ENCODE data around the gene EPHA5.

The EPHA5 gene

DNA sequence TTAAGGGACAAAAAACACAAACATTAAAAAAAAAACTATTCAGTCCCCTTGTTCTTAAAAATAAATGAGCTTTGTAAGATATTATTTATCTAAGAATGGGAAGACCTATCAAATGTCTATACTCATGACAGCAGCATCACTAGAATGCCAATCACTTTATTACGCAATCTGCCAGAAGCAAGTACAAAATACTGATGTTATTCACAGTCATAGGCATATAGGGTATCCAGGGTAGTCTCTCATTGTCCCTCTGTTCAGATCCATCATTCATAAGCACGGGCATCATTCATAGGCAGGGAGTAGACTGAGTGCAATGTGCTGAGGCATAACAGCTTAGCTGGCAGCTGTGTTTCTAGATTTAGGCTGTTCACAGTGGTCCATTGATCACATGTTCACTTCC is 109.1 kb downstream of the EPHA5 start:
- peak; percentile 39; the same call in 1 of the 2 replicates for TF ChIP-seq CEBPB (IDR thresholded peaks at IDR 0.05)
- no peak for TF ChIP-seq EP300 (IDR thresholded peaks at IDR 0.05; ENCODE audit: borderline replicate concordance)

DNA sequence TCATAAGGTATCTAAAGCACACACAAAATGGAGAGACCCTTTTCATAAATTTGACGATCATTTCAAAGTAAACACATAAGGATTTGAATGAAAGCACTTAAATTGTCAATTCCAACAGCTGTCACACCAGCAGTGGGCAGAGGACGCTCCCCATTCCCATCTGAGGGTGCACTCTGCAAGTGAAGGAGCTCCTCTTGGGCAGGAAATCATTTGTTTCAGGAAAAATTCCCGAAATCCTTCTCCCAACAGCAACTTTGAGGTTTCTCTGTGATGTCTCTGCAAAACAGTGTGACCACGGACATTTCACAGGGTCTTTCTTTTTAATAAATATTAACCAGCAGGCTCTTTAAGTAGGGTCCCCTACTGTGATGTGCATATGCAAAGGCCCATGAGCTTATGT is 111.0 kb downstream of the EPHA5 start:
- TF ChIP-seq TAF1 (IDR thresholded peaks at IDR 0.05; ENCODE audit: low read depth) (no peak), NFIC (IDR thresholded peaks at IDR 0.05) (no peak), TCF12 (IDR thresholded peaks at IDR 0.05; ENCODE audit: low read depth) (no peak), RAD21 (IDR thresholded peaks at IDR 0.05; ENCODE audit: low read depth) (no peak), EGR1 (IDR thresholded peaks at IDR 0.05) (no peak), TEAD4 (IDR thresholded peaks at IDR 0.05) (no peak), CREB1 (IDR thresholded peaks at IDR 0.05; ENCODE audit: low read depth) (no peak), FOXM1 (IDR thresholded peaks at IDR 0.05; ENCODE audit: borderline replicate concordance, low read depth) (no peak), EP300 (IDR thresholded peaks at IDR 0.05; ENCODE audit: borderline replicate concordance) (no peak), CEBPB (IDR thresholded peaks at IDR 0.05) (no peak), ZBTB7A (IDR thresholded peaks at IDR 0.05; ENCODE audit: low read depth) (no peak), YY1 (IDR thresholded peaks at IDR 0.05; ENCODE audit: low read depth) (no peak)
- TF ChIP-seq, protein P1, sequence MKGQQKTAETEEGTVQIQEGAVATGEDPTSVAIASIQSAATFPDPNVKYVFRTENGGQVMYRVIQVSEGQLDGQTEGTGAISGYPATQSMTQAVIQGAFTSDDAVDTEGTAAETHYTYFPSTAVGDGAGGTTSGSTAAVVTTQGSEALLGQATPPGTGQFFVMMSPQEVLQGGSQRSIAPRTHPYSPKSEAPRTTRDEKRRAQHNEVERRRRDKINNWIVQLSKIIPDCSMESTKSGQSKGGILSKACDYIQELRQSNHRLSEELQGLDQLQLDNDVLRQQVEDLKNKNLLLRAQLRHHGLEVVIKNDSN (IDR thresholded peaks at IDR 0.05), result no peak
- TF ChIP-seq, protein P2, sequence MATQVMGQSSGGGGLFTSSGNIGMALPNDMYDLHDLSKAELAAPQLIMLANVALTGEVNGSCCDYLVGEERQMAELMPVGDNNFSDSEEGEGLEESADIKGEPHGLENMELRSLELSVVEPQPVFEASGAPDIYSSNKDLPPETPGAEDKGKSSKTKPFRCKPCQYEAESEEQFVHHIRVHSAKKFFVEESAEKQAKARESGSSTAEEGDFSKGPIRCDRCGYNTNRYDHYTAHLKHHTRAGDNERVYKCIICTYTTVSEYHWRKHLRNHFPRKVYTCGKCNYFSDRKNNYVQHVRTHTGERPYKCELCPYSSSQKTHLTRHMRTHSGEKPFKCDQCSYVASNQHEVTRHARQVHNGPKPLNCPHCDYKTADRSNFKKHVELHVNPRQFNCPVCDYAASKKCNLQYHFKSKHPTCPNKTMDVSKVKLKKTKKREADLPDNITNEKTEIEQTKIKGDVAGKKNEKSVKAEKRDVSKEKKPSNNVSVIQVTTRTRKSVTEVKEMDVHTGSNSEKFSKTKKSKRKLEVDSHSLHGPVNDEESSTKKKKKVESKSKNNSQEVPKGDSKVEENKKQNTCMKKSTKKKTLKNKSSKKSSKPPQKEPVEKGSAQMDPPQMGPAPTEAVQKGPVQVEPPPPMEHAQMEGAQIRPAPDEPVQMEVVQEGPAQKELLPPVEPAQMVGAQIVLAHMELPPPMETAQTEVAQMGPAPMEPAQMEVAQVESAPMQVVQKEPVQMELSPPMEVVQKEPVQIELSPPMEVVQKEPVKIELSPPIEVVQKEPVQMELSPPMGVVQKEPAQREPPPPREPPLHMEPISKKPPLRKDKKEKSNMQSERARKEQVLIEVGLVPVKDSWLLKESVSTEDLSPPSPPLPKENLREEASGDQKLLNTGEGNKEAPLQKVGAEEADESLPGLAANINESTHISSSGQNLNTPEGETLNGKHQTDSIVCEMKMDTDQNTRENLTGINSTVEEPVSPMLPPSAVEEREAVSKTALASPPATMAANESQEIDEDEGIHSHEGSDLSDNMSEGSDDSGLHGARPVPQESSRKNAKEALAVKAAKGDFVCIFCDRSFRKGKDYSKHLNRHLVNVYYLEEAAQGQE (IDR thresholded peaks at IDR 0.05; ENCODE audit: low read depth), result no peak
- TF ChIP-seq, protein P3, sequence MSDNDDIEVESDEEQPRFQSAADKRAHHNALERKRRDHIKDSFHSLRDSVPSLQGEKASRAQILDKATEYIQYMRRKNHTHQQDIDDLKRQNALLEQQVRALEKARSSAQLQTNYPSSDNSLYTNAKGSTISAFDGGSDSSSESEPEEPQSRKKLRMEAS (IDR thresholded peaks at IDR 0.05), result no peak

DNA sequence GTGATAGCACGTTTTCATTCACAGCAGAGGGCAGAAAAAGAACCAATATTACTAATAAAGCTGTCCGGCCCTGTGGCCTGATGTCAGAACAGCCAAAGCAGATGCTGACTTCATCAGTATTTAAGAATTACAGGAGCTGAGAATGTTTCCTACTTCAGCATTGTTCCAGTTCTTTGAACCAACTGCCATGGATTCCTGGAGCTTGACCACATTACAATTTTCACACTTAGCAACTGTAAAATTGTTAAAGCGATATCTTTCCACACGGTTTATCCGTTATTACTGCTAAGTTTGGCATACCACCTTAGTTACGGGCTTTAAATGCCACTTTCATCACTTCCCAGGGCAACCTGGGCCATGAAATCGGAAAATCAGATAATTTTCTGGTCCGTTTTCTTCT is 118.2 kb downstream of the EPHA5 start:
- TF ChIP-seq TCF12 (IDR thresholded peaks at IDR 0.05; ENCODE audit: low read depth), result no peak
- TF ChIP-seq ZBTB7A (IDR thresholded peaks at IDR 0.05; ENCODE audit: low read depth), result no peak
- TF ChIP-seq, protein P3 (IDR thresholded peaks at IDR 0.05), result no peak
- TF ChIP-seq, protein P2 (IDR thresholded peaks at IDR 0.05; ENCODE audit: low read depth), result no peak
- no peak for TF ChIP-seq TEAD4 (IDR thresholded peaks at IDR 0.05)
- no peak for TF ChIP-seq CREB1 (IDR thresholded peaks at IDR 0.05; ENCODE audit: low read depth)
- no peak for TF ChIP-seq CEBPB (IDR thresholded peaks at IDR 0.05)
- TF ChIP-seq TAF1 (IDR thresholded peaks at IDR 0.05; ENCODE audit: low read depth), result no peak
- TF ChIP-seq YY1 (IDR thresholded peaks at IDR 0.05; ENCODE audit: low read depth), result no peak
- no peak for TF ChIP-seq EP300 (IDR thresholded peaks at IDR 0.05; ENCODE audit: borderline replicate concordance)
- TF ChIP-seq FOXM1 (IDR thresholded peaks at IDR 0.05; ENCODE audit: borderline replicate concordance, low read depth), result no peak
- TF ChIP-seq NFIC (IDR thresholded peaks at IDR 0.05), result no peak
- TF ChIP-seq RAD21 (IDR thresholded peaks at IDR 0.05; ENCODE audit: low read depth), result no peak
- TF ChIP-seq EGR1 (IDR thresholded peaks at IDR 0.05), result no peak
- TF ChIP-seq, protein P1 (IDR thresholded peaks at IDR 0.05), result no peak

DNA sequence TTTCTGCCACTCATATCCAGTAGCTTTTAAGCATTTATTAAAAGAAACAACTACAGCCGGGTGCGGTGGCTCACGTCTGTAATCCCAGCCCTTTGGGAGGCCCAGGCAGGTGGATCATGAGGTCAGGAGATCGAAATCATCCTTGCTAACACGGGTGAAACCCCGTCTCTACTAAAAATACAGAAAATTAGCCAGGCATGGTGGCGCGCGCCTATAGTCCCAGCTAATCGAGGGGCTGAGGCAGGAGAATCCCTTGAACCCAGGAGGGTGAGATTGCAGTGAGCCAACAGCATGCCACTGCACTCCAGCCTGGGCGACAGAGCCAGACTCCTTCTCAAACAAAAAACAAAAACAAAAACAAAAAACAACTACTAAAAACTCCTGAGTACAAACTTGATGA is 119.8 kb downstream of the EPHA5 start:
- no peak for TF ChIP-seq RAD21 (IDR thresholded peaks at IDR 0.05; ENCODE audit: low read depth)

DNA sequence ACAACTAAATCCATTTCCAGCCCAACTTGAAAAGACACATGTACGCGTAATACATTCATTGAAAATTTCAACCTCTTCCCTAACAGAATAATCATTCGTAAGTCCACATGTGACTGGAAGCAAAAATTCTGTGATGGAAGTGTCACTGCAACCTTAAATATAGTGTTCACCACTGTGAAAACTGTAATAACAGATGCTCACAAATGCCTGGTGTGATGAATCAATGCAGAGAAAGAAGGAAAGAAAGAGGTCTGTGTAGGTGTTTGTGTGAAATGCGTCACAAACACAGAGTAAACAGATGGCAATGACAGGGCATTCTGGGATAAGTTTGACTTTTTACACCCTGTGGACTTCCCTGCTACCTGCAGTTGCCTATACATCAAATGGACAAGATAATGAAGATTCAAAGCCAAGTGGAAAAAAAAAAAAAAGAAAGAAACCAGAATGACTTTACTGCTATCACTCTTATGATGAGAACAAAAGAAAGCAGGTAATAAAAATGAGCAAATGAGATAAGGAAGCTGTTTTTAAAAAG is 123.3 kb downstream of the EPHA5 start:
- TF ChIP-seq, protein P2 (IDR thresholded peaks at IDR 0.05; ENCODE audit: low read depth), result no peak

Measured in Ishikawa (cell line).